GM18861 (cell line): Measurements from ENCODE around the gene TOMM70.
"Not testable (repeated sequence)": the region's sequence is repeated elsewhere in the genome, so short reads cannot be mapped to it uniquely, and the experiment has no call there.

Source experiments
- ATAC-seq: cut with Tn5 transposase; IDR thresholded peaks from one replicate; pipeline ENCODE4 v1.9.1; 2021; ENCODE audit not compliant: unreplicated experiment

TOMM70 gene

GRCh38 chr3:100400780-100401673 is at the start of gene TOMM70, which contains the start of gene LNP1:
Gene TOMM70 (minus strand): TSS chr3:100401089. CDS start chr3:100400949, 140 bp downstream.
Gene LNP1 (plus strand): TSS chr3:100401539. CDS start chr3:100429730, 28,191 bp downstream.
- peak; percentile 76 for ATAC-seq

GRCh38 chr3:100449214-100449613 is 48.3 kb upstream of the TOMM70 start:
- ATAC-seq: no peak

DNA sequence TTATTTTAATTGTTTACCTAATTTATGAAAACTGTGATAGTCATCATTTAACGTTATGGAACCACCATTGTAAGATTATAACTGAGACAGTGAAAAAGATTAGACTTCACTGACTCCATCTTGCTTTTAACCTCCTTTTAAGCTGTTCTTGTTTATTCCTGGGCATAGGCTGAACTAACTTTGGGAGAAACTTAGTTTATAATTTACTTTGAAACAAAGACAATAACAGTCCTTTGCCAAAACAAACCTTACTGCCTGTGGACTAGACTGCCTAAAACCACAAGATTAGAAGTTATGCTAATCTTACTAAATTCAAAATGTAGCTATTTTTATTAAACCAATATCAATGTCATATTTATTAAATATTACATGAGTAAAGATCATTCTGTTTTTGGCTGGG is 47.2 kb upstream of the TOMM70 start:
- no peak for ATAC-seq

DNA sequence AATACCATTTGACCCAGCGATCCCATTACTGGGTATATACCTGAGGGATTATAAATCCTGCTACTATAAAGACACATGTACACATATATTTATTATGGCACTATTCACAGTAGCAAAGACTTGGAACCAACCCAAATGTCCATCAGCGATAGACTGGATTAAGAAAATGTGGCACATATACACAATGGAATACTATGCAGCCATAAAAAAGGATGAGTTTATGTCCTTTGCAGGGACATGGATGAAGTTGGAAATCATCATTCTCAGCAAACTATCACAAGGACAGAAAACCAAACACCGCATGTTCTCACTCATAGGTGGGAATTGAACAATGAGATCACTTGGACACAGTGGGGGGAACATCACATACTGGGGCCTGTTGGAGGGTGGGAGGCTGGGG is 46.2 kb upstream of the TOMM70 start:
- ATAC-seq: not testable (repeated sequence)

DNA sequence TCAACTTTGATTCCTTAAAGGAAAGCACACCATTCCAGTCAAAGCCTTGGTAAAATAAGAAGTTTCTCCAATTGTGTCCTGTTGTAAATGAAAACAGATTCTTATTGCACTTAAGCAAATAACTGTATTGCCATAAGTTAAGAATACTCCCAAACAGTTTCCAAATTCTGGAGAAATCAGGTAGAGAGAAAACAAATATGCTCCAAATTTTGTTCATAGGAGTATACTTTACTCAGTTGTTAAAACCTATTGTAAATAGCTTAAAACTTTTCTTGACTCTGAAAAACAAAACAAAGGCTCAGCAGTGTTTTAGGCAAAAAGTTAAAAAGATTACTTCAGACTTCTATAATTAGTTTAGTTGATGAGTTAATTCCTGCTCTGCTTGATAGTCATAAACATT is 42.8 kb upstream of the TOMM70 start:
- no peak for ATAC-seq

DNA sequence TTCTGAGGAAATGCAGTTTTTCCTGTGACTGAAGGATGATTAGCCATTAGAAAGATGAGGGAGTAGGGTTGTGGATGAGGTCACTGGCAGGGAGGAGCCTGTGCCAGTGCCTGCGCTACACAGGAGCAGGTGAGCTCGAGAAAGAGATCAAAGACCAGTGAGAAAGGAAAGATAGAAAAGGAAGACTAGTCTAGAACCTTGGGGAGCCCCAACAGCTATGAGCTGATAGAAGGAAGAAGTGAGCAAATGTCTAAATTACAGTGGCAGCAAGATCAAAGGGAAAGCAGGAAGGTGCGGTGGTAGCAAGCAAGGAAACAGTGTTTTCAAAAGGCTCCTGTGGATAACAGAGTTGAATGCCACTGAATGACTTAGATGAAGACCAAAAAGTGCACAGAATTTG is 40.0 kb upstream of the TOMM70 start:
- no peak for ATAC-seq

DNA sequence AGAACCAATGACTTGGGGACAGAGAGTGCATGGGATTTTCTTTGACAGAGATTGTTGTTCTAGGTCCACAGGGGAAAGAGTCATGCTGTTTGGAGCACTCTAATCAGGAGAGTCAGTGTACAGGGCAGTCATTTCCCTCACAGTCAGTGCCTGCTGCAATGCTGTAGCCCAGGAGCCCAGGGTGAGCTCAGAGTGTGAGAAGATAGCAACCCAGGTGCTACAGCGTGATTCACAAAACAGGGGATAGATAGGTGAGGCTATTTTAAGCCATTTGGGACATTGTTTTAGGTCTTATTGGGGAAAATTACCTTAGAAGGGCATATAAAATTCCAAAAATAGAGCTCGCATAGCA is 37.7 kb upstream of the TOMM70 start:
- ATAC-seq: no peak

- ATAC-seq: no peak
Observed at GRCh38 chr3:100437721-100438622, 37.1 kb upstream of the TOMM70 start.

GRCh38 chr3:100436951-100437350 is 36.1 kb upstream of the TOMM70 start:
- ATAC-seq: no peak

DNA sequence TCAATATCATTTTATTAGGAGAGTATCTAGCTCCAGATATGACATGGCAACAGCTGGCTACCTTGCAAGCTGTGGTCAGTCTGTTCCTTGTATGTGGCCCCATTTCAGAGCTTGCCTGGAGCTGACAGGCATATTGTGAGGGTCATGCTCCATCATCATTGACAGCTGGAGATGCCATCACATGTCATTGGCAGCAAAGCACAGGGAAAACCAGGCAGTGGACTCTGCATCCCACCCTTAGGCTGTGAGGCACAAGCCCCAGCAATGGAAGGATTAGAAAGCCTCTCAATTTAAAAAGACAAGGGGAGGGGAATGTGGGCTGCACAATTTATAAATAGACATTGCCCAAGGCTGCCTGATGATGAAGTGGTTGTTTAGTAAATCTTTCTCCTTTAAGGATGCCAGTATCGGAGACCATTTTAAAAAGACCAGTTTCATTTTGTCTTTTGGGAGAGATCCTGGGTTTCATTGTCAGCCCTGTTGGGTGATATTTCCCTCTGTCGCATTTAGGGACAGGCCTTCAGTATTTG is 28.4 kb upstream of the TOMM70 start:
- no peak for ATAC-seq

DNA sequence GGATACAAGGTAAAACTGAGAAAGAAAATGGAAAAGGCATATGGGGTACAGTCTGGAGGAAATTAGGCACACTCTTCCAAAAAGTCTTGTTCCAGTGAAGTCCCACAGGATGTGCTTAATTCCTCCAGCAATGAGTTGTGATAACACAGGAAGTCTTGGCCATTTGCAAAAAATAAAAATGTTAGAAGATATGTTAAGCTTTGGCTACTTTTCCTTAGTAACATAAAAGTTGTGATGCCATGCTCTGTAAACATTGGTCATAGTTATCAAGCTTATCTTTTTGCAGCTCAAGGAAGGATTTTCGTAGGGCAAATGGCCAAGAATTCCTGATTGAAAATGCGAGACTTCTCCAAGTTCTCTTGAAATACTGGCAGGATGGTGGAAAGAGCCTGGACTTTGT is 26.8 kb upstream of the TOMM70 start:
- no peak for ATAC-seq

- ATAC-seq: no peak
Observed at GRCh38 chr3:100426067-100426682, 25.3 kb upstream of the TOMM70 start.

- ATAC-seq: no peak
Observed at GRCh38 chr3:100425316-100425715, 24.4 kb upstream of the TOMM70 start.

DNA sequence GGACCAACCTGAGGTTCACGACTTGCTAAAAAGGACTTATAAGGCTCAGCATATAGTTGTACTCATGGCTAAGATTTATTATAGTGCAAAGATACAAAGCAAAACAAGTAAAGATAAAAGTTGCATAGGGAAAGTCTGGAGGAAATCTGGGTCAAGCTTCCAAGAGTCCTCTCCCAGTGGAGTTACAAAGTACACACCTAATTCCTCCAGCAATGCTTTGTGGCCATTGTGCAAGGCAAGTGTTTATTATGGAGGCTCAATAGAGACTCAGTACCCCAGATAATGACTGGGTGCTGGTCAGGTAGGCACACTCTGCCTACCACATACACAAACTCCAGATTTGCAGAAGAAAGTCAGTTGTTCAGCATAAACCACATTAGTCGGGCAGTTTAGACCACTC is 23.4 kb upstream of the TOMM70 start:
- no peak for ATAC-seq

DNA sequence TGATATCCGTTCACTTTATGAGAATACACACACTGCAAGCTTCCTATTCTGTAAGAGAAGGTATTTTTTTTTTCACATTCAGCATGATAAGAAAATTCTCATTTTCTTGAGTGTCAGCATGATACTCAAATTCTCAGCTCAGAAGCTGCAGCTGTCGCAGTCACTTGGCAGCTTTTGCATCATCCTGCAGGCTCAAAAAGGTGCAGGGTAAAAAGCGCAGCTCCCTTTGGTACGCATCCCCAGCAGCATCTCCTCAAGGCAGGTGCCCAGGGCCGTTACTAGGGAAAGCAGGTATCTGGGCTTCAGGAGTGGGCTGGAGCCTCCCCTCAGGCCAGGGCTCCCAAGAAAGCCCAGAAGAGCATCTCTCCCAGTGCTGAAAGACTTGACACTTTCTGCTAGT is 22.7 kb upstream of the TOMM70 start:
- ATAC-seq: no peak

DNA sequence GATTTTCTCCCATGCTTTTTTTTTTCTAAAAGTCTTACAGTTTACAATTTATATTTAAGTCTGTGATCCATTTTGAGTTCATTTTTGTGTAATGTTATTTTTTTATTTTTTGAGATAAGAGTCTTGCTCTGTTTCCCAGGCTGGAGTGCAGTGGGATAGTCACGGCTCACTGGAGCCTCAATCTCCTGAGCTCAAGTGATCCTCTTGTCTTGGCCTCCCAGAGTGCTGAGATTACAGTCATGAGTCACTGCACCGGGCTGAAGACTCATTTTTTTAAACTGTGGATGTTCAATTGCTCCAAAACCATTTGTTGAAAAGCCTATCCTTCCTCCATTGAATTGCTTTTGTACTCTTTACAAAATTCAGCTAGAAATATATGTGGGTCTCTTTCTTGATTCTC is 20.0 kb upstream of the TOMM70 start:
- no peak for ATAC-seq

- no peak for ATAC-seq
Observed at GRCh38 chr3:100419406-100419805, 18.5 kb upstream of the TOMM70 start.

DNA sequence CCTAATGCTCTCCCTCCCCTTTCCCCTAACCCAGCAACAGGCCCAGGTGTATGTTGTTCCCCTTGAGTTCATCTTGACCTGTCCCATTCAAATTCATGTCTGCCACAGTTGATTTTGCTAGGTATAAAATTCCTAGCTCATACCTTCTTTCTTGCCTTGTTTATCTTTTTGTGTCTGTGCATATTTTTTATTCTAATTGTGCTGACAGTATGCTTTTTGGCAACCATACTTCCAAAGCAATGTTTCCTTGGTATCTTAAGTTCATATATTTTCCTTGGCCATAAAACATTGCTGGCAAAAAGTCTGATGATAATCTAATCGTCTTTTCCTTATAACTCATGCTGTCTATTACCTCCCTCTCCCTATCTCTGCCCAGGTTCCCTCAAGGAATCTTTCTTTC is 16.0 kb upstream of the TOMM70 start:
- ATAC-seq: no peak

DNA sequence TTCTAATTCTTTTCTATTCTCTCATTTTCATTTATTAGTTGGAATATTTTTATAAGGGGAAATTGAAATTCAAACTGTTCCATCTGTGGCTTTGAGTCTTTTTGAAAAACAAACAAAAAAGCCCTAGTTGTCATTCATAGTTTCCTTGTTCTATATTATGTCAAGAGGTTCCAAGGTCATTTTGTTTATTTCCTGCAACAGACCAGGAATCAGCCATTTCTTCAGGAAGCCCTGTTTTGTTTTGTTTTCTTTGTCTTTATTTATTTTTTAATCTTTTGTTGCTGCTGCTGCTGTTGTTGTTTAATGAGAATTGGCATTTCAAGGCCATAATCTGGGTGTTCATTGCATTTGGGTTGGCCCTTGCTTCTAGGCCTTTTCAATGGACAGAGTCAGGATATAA is 15.3 kb upstream of the TOMM70 start:
- no peak for ATAC-seq

- ATAC-seq: no peak
Observed at GRCh38 chr3:100413613-100414012, 12.7 kb upstream of the TOMM70 start.

- ATAC-seq: no peak
Observed at GRCh38 chr3:100412912-100413590, 12.2 kb upstream of the TOMM70 start.
